HG02852 (cell line): ENCODE results near the gene SCARF2.
"Not testable (repeated sequence)": the region's sequence is repeated elsewhere in the genome, so short reads cannot be mapped to it uniquely, and the experiment has no call there.

Experiments used
- ATAC-seq: cut with Tn5 transposase; IDR thresholded peaks from one replicate; pipeline ENCODE4 v1.9.1; 2021; ENCODE audit warnings: mild to moderate bottlenecking, moderate library complexity; ENCODE audit not compliant: unreplicated experiment

The SCARF2 gene

GRCh38 chr22:20414450-20414849 lies 23.2 kb downstream of the SCARF2 start:
- ATAC-seq, result no peak

GRCh38 chr22:20414059-20414440 lies 23.6 kb downstream of the SCARF2 start:
- no peak for ATAC-seq

- ATAC-seq, result no peak
These were observed 24.2 kb downstream of the SCARF2 start for GRCh38 chr22:20413217-20414058.

GRCh38 chr22:20412474-20413216 lies 25.0 kb downstream of the SCARF2 start:
- ATAC-seq, result no peak

- ATAC-seq, result not testable (repeated sequence)
These were observed 28.2 kb downstream of the SCARF2 start for GRCh38 chr22:20409385-20409784.

- no peak for ATAC-seq
These were observed 28.7 kb downstream of the SCARF2 start for GRCh38 chr22:20408891-20409290.

GRCh38 chr22:20407829-20408228 lies 29.8 kb downstream of the SCARF2 start:
- ATAC-seq, result no peak

GRCh38 chr22:20406686-20407408 lies 30.8 kb downstream of the SCARF2 start:
- no peak for ATAC-seq

GRCh38 chr22:20405931-20406685 lies 31.5 kb downstream of the SCARF2 start:
- no peak for ATAC-seq

GRCh38 chr22:20405291-20405930 lies 32.2 kb downstream of the SCARF2 start:
- no peak for ATAC-seq

- no peak for ATAC-seq
These were observed 32.7 kb downstream of the SCARF2 start for GRCh38 chr22:20404881-20405280.

GRCh38 chr22:20403779-20404140 lies 33.9 kb downstream of the SCARF2 start:
- no peak for ATAC-seq

- ATAC-seq, result no peak
These were observed 34.5 kb downstream of the SCARF2 start for GRCh38 chr22:20402960-20403778.

- ATAC-seq, result no peak
These were observed 36.1 kb downstream of the SCARF2 start for GRCh38 chr22:20401376-20402014.

GRCh38 chr22:20400606-20401375 lies 36.8 kb downstream of the SCARF2 start:
- no peak for ATAC-seq

- no peak for ATAC-seq
These were observed 37.6 kb downstream of the SCARF2 start for GRCh38 chr22:20399866-20400605.

- no peak for ATAC-seq
These were observed 39.2 kb downstream of the SCARF2 start for GRCh38 chr22:20398420-20398819.

- no peak for ATAC-seq
These were observed 40.1 kb downstream of the SCARF2 start for GRCh38 chr22:20397498-20397897.
